Right hindlimb (tissue), 1 donor: ENCODE results near the gene RPTOR.
A peak's percentile ranks its signal among the peaks of the same experiment; 100 is the strongest.
"Not testable (repeated sequence)": the region's sequence is repeated elsewhere in the genome, so short reads cannot be mapped to it uniquely, and the experiment has no call there.

Experiments
- DNase-seq: peaks from one replicate; pipeline ENCODE4 v3.0.0-alpha.2; 2018

RPTOR gene

GRCh38 chr17:80871341-80871740 lies 326.7 kb downstream of the RPTOR start:
- DNase-seq: no peak

- DNase-seq: no peak
These were observed 327.4 kb downstream of the RPTOR start for GRCh38 chr17:80872001-80872500.

- no peak for DNase-seq
These were observed 328.1 kb downstream of the RPTOR start for GRCh38 chr17:80872501-80873306.

- DNase-seq: no peak
These were observed 328.8 kb downstream of the RPTOR start for GRCh38 chr17:80873307-80873951.

- no peak for DNase-seq
These were observed 330.3 kb downstream of the RPTOR start for GRCh38 chr17:80874866-80875445.

- not testable (repeated sequence) for DNase-seq
These were observed 330.9 kb downstream of the RPTOR start for GRCh38 chr17:80875480-80875995.

- DNase-seq: not testable (repeated sequence)
These were observed 331.9 kb downstream of the RPTOR start for GRCh38 chr17:80876456-80876949.

GRCh38 chr17:80876950-80877728 lies 332.5 kb downstream of the RPTOR start:
- DNase-seq: no peak

- DNase-seq: no peak
These were observed 333.2 kb downstream of the RPTOR start for GRCh38 chr17:80877729-80878303.

GRCh38 chr17:80878876-80879722 lies 334.5 kb downstream of the RPTOR start:
- DNase-seq: no peak

- peak; percentile 16 for DNase-seq
These were observed 335.3 kb downstream of the RPTOR start for GRCh38 chr17:80879723-80880647.

- peak; percentile 3 for DNase-seq
These were observed 336.0 kb downstream of the RPTOR start for GRCh38 chr17:80880648-80880985.

- no peak for DNase-seq
These were observed 336.7 kb downstream of the RPTOR start for GRCh38 chr17:80881306-80881705.

GRCh38 chr17:80882323-80882722 lies 337.7 kb downstream of the RPTOR start:
- DNase-seq: no peak

GRCh38 chr17:80882926-80883685 lies 338.5 kb downstream of the RPTOR start:
- DNase-seq: peak; percentile 6

- DNase-seq: peak; percentile 7
These were observed 339.4 kb downstream of the RPTOR start for GRCh38 chr17:80883831-80884735.

- peak; percentile 6 for DNase-seq
These were observed 340.2 kb downstream of the RPTOR start for GRCh38 chr17:80884811-80885210.

GRCh38 chr17:80885947-80886582 lies 341.4 kb downstream of the RPTOR start:
- no peak for DNase-seq
